Kidney epithelial cell (primary cell): ENCODE measurements around the gene STXBP5. TPM values are rescaled to one million over a fixed set of nuclear protein-coding genes. Genes with fewer than 3 reads are reported as not detected.

Experiments
- DNase-seq: peaks from one replicate; pipeline ENCODE4 v3.0.0-alpha.2; 2010; ENCODE audit warnings: low read depth
- H3K27me3 ChIP-seq: 2 replicates; pipeline ENCODE4 v1.6.0; 2011; ENCODE audit warnings: low read length; ENCODE audit not compliant: control insufficient read depth, insufficient read depth
- H3K36me3 ChIP-seq: 2 replicates; pipeline ENCODE4 v1.5.1; 2011; ENCODE audit warnings: low read length; ENCODE audit not compliant: control insufficient read depth, insufficient read depth
- H3K4me3 ChIP-seq: 2 replicates; pipeline ENCODE4 v1.5.1; 2011; ENCODE audit warnings: low read depth, mild to moderate bottlenecking, control low read depth, low read length
- total RNA-seq: library from RNA; depleted of rRNA; stranded (reverse); fragments of >200 nt; gene quantifications from 2 replicates; pipeline ENCODE4 v1.2.3, GENCODE V29; 2015
- TF ChIP-seq, protein P1 (sequence below): IDR thresholded peaks from 2 replicates; pipeline ENCODE4 v1.5.1; 2011; ENCODE audit warnings: mild to moderate bottlenecking, moderate library complexity, low read length, control low read depth, inconsistent platforms; ENCODE audit not compliant: insufficient read depth, poor library complexity, severe bottlenecking

The STXBP5 gene
- total RNA-seq, 1 donor from 2014 or later = 15.8 TPM

DNA sequence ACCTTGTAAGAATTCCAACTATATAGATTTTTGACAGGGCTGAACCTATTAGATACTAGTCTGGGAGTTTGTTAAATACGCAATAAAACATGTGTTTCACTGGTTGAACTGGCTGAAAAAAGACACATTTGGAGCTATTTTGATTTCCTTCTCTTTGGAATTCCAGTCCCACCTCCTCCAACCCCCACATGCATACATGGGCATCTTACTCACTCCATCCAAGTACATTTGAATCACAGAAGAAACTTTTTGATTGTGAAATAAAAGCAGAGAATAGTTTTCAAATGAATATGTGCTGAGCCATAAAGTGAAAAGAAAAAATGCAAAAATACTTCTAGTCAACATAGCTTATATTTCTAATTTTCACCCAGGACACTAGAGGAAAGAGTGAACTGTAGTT lies 33.9 kb upstream of the STXBP5 start:
- TF ChIP-seq, protein P1, sequence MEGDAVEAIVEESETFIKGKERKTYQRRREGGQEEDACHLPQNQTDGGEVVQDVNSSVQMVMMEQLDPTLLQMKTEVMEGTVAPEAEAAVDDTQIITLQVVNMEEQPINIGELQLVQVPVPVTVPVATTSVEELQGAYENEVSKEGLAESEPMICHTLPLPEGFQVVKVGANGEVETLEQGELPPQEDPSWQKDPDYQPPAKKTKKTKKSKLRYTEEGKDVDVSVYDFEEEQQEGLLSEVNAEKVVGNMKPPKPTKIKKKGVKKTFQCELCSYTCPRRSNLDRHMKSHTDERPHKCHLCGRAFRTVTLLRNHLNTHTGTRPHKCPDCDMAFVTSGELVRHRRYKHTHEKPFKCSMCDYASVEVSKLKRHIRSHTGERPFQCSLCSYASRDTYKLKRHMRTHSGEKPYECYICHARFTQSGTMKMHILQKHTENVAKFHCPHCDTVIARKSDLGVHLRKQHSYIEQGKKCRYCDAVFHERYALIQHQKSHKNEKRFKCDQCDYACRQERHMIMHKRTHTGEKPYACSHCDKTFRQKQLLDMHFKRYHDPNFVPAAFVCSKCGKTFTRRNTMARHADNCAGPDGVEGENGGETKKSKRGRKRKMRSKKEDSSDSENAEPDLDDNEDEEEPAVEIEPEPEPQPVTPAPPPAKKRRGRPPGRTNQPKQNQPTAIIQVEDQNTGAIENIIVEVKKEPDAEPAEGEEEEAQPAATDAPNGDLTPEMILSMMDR = no peak
- Histone ChIP-seq H3K36me3 (no peaks in the 10 kb centered on the region), H3K27me3 (no peaks in the 10 kb centered on the region), H3K4me3 (no peak overlapping the region)
- peak; percentile 54 for DNase-seq

DNA sequence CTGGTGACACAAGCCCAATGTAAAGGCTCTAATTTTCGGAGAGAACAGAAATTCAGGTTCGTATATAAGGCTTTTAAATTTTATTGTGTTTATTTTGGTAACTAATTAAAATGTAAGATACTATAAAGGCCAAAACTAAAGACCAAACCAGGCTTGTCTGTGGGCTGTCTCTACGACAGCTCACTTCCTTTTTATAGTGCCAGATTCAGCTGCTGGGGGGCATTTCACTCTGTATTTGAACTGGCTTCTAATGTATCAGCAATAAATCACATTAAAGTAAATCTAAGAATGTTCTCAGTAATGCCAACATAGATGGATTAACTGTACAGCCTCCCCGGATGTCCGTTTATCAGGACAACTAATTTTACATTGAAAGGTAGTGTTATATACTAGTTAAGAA lies 31.1 kb upstream of the STXBP5 start:
- TF ChIP-seq, protein P1 = no peak
- Histone ChIP-seq H3K36me3 (no peaks in the 10 kb centered on the region), H3K27me3 (no peaks in the 10 kb centered on the region), H3K4me3 (no peak overlapping the region)
- DNase-seq = no peak

DNA sequence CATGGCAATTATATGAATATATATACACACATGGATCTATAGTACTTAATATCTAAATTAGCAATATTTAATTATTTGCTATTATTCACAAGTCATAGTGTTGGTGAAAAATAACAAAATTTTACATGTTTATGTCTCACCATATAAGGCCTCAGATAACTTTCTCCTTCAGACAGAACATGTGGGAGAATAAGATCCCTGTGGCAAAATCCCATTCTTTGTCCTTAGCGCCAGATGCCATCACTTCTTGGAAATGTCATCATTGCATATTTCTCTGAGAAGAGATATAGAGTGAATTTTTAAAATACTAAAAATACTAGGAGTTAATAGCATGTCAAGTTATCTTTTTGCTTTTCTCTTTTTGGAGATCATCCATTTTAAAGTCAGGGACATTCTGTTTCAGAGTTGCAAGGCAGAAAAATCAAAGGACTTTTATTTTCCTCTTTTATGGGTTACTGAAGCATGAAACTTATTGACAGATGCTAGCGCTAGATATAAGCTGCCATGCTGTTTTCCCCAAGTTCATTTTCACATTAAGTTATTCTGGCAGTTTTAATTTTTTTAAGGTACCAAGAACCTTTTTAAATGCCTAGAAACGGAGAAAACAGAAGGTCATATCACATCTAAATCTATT lies 30.4 kb upstream of the STXBP5 start:
- H3K36me3 ChIP-seq = no peaks in the 10 kb centered on the region
- H3K4me3 ChIP-seq = no peak overlapping the region
- TF ChIP-seq, protein P1 = no peak
- H3K27me3 ChIP-seq = no peaks in the 10 kb centered on the region
- no peak for DNase-seq

DNA sequence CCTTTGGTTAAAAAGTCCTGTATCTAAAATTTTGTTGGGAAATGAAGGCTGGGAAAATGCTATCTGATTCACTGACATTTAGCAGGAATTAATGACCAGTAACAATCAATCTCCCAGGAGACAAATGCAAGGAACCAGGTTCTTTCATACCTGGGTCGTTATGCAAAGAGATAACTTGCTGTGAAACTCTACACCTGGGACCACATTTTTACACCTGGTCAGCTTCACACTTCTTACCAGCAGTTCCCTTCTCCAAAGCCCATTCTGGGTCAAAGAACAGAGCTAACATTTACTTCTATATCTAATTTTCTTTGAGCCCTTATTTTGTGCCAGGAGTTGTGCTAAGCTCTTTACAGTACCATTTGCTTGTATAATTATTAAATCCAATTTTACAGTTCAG lies 27.4 kb upstream of the STXBP5 start:
- Histone ChIP-seq H3K36me3 (no peaks in the 10 kb centered on the region), H3K27me3 (no peaks in the 10 kb centered on the region), H3K4me3 (no peak overlapping the region)
- TF ChIP-seq, protein P1 = no peak
- DNase-seq = no peak

DNA sequence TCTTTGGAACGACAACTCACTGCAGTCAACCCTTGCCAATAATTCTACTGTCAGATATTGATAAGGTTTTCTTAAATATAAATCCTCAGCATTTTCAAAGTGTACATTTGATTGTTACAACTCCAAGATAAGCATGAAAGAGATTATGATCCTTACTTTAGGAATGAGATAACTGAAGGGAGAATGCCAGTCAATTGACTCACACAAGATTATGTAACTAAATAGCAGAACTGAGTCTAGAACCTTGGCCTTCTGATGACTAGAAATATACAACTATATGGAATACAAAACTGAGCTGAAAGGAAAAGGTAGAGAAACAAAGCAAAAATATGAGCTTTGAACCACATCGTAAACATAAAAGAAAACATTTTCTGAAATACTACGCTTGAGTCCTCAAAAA lies 26.9 kb upstream of the STXBP5 start:
- TF ChIP-seq, protein P1 = no peak
- Histone ChIP-seq H3K36me3 (no peaks in the 10 kb centered on the region), H3K27me3 (no peaks in the 10 kb centered on the region), H3K4me3 (no peak overlapping the region)
- no peak for DNase-seq

DNA sequence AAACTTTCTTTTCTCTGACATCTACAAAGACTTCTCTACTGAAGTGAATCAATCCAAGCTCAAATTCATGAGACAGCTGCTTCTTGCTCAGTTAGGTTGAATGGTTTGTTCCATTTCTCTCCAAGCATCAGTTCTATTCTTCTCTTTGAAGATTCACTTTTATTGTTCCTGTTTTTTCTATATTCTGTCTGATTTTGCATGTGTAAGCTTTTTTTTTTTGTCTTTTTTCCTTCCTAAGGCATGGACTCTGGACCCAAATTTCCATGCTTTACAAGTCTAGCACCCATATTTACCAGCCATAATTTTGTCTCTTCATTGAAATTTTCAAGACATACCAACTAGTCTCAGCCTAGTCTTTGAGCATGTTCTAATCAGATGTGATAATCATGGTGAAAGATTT lies 25.9 kb upstream of the STXBP5 start:
- H3K36me3 ChIP-seq = no peaks in the 10 kb centered on the region
- H3K4me3 ChIP-seq = no peak overlapping the region
- TF ChIP-seq, protein P1 = no peak
- H3K27me3 ChIP-seq = no peaks in the 10 kb centered on the region
- no peak for DNase-seq
